NCI-H1436 treated with DMSO at 0.1 percent for 48 hours (cell line): ENCODE measurements around the gene HSD17B13.
"Not testable (repeated sequence)": the region's sequence is repeated elsewhere in the genome, so short reads cannot be mapped to it uniquely, and the experiment has no call there.

Source experiments
- DNase-seq: peaks from one replicate; lab custom pipeline; 2025; lab: John Stamatoyannopoulos, UW

The HSD17B13 gene, protein sequence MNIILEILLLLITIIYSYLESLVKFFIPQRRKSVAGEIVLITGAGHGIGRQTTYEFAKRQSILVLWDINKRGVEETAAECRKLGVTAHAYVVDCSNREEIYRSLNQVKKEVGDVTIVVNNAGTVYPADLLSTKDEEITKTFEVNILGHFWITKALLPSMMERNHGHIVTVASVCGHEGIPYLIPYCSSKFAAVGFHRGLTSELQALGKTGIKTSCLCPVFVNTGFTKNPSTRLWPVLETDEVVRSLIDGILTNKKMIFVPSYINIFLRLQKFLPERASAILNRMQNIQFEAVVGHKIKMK

GRCh38 chr4:87322754-87323153, at the start of gene HSD17B13:
Gene HSD17B13 (minus strand): TSS chr4:87322882. CDS start chr4:87322841, 41 bp downstream.
- DNase-seq, result no peak

- DNase-seq, result no peak
Observed at GRCh38 chr4:87370068-87370467, 47.4 kb upstream of the HSD17B13 start.

DNA sequence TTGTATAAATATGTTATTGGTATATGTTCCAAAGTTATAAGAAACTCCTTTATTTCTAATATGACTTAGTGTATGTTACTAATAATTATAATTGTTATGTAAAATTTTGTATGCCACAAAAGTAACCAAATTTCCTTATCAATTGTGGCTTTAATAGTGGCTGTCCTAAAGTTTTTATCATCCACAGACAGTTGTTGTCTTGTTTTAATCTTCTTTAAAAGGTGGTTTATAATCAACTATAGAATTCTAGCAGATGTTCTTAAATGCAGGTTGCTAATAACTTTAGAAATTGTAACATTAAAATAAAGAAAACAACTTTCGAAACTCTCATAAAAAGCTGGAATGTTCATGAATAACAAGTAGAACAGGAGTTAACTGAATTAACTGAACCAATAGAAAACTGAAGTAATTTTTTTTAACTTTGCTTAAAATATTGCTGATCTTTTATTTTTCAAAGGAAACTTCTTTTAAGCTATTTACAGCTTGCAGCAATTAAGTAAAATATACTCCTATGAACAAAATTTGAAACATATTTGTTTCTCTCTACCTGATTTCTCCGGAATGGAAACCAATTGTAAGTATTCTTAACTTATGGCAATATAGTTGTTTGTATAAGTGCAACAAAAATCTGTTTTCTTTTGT, 44.0 kb upstream of the HSD17B13 start:
- no peak for DNase-seq

DNA sequence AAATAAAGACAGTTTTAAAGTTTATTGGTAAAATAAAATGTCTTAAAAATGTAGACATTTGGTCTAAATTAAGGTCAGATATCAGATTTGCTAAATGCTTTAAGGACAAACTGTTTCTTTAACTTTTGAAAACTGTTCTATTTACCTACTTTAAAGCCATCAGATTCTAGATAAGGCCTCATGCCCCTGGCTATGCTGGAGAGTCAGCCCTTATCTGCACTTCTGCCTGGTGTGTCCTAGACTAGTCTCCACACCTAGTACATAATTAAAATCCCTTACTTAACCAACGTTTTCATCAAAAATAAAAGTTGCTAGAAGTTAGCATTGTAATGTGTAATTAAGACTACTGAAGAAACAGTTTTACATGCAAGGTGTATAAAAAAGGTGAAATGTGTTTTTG, 42.7 kb upstream of the HSD17B13 start:
- no peak for DNase-seq

DNA sequence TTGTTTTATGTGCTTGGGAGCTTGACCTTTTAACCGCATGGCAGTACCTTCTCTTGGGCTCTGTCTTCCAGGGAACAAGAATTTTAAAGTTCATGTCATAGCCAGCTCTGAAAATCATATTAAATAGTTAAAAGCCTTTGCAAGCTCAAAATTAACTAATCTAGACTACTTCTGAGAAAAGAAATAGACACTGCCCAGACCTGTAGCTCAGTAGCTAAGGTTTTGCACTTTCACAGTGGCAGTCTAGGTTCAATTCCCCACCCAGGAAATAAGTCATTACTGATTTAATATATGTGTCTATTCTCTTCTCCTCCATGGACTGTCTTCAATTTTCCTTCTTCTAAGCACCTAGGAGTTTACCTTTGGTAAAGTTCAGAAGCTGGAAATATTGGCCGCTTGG, 40.9 kb upstream of the HSD17B13 start:
- no peak for DNase-seq

DNA sequence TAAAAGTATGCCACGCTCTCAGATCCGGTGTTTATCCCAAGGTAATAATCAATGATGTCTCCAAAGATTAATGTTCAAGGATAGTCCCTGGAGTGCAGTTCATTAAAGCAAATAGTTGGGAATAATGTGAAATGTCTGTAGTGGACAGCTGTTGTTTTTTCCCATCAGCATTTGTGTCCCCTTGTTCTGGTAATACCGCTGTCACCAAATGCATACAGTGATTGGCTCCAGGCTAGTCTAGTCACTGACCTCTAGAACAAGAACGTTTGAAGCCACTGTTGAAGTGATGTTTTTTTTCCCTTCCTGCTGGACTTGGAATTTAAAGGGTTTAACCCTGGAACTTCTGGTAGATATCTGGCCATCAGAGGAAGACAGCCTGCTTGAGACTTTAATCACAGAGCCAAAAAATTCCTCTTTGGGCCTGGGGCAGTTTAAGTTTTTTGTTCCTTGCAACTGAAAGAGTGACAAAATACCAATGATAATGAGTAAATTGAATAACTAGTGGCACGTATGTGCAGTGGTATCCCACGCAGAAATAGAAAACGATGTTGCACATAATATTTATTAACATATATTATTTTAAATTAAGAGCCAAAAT, 37.8 kb upstream of the HSD17B13 start:
- DNase-seq, result no peak

- DNase-seq, result no peak
Observed at GRCh38 chr4:87359258-87359657, 36.6 kb upstream of the HSD17B13 start.

DNA sequence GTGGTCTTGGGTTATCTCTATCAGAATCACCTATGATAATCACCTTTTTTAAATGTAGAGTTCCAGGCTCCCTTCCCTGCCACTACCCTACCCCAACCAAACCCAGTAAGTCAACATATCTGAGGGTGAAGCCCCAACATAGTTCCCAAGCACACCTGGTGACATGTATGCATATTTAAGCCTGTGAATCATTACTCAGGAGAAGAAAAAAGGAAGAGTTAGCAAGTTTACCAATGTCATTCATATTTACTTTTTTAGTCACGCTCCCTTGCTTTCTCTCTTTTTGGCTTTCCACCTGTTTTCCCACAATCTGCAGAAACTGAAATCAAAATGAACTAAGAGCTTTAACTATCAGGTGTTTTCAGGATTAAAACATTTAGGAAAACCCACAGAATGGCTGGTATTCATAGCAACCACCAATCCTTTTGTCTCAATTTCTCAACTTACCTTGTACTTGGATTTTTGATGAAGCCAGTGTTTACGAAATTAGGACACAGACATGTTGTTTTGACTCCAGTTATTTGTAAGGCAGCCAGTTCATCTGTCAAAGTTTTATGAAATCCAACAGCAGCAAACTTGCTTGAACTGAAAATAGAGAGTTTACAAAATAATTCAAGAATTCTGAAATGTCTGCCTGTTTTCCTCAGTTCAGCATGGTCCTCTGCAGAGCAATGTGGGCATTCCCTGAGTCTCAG, 34.3 kb upstream of the HSD17B13 start:
- no peak for DNase-seq

DNA sequence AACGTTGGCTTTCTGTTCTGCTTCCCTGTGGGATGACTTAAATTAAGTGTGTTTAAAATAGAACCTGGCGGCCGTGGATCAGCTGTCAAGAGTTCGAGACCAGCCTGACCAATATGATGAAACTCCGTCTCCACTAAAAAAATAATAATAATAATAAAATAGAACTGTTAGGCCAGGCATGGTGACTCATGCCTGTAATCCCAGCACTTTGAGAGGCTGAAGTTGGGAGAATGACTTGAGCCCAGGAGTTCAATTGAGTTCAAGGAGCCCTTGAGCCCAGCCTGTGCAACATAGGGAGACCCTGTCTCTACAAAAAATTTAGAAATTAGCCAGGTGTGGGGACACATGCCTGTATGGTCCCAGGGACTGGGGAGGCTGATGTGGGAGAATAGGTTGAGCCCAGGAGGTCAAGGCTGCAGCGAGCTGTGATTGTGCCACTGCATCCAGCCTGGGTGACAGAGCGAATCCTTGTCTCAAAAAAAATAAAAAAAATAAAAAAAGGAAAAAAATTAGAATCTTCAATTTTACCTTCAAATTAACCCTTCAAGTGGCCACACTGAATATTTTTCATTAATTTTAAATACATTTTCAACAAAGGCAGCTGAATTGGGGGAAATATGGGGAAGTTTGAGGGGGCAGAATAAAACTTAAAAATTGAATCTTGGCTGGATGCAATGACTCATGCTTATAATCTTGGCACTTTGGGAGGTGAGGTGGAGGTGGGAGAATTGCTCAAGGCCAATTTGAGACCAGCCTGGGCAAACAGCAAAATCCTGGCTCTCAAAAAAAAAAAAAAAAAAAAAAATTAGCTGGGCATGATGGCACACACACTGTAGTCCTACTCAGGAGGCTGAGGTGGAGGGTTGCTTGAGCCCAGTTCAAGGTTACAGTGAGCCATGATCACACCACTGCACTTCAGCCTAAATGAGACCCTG, 31.8 kb upstream of the HSD17B13 start:
- no peak for DNase-seq

GRCh38 chr4:87353592-87353991, 30.9 kb upstream of the HSD17B13 start:
- no peak for DNase-seq

DNA sequence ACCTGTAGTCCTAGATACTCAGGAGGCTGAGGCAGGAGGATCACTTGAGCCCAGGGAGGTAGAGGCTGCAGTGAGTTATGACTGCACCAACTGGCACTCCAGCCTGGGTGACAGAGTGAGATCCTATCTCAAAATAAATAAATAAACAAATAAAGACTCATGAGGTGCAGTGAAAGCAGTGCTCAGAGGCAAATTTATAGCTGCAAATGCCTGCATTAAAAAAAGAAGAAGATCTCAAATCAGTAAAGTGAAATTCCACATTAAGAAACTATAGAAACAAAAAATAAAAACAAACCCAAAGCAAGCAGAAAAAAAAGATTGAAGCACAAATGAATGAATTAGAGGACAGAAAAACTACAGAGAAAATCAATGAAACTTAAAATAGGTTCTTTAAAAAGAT, 22.5 kb upstream of the HSD17B13 start:
- no peak for DNase-seq

GRCh38 chr4:87342872-87343271, 20.2 kb upstream of the HSD17B13 start:
- no peak for DNase-seq

DNA sequence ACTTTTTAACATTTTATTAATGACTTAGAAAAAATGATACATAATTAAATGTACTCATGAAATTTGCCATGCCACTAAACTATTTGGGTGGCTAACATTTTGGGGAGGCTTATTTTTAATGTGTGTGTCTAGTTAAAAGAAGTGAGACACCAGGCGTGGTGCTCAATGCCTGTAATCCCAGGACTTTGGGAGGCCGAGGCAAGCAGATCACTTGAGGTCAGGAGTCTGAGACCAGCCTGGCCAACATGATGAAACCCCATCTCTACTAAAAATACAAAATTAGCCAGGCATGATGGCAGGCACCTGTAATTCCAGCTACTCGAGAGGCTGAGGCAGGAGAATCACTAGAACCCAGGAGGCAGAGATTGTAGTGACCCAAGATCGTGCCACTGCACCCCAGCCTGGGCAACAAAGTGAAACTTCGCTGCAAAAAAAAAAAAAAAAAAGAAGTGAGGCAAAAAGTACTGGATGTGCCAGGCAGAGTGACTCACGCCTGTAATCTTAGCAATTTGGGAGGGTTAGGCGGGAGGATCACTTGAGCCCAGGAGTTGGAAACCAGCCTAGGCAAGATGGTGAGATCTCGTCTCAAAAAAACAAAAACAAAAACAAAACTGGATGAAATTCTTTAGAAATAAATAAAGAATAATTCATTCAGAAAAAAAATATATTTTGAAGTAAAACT, 19.4 kb upstream of the HSD17B13 start:
- not testable (repeated sequence) for DNase-seq

DNA sequence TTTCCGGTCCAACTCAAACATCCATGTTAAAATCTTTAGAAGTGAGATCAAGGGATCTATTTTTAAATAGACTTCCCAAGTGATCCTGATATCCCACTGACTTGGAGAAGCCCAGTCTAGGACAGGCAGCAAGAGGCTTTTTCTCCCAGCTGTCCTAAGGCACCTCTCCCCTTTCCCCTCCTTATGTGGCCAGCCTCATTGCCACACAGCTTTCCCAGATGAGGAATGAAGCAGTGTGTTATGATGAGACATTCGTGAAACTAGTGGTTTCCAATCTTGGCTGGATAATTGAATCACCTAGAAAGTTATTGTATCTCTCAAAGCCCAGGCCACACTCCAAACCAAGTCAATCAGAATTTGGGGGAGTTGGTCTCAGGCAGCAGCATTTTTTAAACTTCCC, 16.8 kb upstream of the HSD17B13 start:
- DNase-seq, result no peak

GRCh38 chr4:87337361-87337760, 14.7 kb upstream of the HSD17B13 start:
- no peak for DNase-seq

- DNase-seq, result no peak
Observed at GRCh38 chr4:87333267-87333666, 10.6 kb upstream of the HSD17B13 start.

GRCh38 chr4:87330761-87331160, 8.1 kb upstream of the HSD17B13 start:
- DNase-seq, result no peak

DNA sequence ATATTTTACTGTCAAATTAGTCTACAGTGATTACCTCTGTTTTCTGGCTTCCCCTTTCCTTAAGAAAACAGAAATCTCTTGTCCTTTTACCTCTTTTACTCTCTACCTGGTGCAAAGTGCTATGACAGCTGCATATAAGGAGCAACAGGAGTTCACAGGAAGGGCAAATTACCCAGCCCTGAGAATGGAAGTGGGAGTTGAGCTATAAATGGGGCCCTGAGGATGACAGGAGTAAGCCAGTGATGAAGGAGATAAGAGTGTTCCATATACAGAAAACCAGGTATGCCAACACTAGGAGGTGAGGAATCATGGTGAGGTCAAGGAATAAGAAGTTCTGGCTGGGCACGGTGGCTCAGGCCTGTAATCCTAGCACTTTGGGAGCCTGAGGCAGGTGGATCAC, 4.5 kb upstream of the HSD17B13 start:
- no peak for DNase-seq

GRCh38 chr4:87326460-87326859, 3.8 kb upstream of the HSD17B13 start:
- DNase-seq, result peak; percentile 55

DNA sequence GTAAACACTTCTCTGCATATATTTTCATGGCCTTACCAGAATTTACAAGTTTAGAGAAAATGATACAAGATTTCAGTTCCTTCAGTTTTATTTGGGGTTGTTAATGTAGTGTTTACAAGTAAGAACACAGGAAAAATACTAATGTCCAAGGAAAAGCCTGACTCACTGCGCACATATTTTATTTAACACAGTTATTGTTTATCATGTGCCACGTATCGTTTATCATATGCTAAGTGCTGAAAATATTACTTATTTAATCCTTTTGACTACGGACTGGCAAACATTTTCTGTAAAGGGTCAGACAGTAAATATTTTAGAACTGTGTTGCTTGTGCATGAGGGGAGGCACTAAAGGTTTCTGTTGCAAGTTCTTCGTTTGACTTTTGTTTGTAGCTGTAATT, 794 bp downstream of the HSD17B13 start:
- DNase-seq, result no peak

GRCh38 chr4:87317527-87317926, 5.2 kb downstream of the HSD17B13 start:
- no peak for DNase-seq
